PFSK-1 (cell line): ENCODE results near the gene RUNX3.

Source experiments
- FOXP2 ChIP-seq: optimal IDR thresholded peaks from 2 replicates; pipeline ENCODE3; 2011; ENCODE audit warnings: borderline replicate concordance, control low read depth, inconsistent platforms; ENCODE audit not compliant: insufficient read depth; ENCODE audit errors: extremely low read length, extremely low read depth
- POLR2AphosphoS5 ChIP-seq: IDR thresholded peaks from 2 replicates; pipeline ENCODE4 v1.6.1; 2012; ENCODE audit warnings: low read depth, mild to moderate bottlenecking, control low read depth, low read length, moderate library complexity
- REST ChIP-seq, 2 experiments: IDR thresholded peaks; 2 replicates each; pipeline versions ENCODE4 v1.6.1 to v1.8.0; 2011 to 2012; ENCODE audit warnings: low read depth in 2 of 2, low read length in 2 of 2, control low read depth in 1 of 2, inconsistent platforms in 1 of 2, mild to moderate bottlenecking in 1 of 2, moderate library complexity in 1 of 2; ENCODE audit not compliant: insufficient read depth in 1 of 2
- TAF1 ChIP-seq: IDR thresholded peaks from 2 replicates; pipeline ENCODE4 v1.6.1; 2012; ENCODE audit warnings: low read length, control low read depth, borderline replicate concordance; ENCODE audit not compliant: insufficient read depth

- TF ChIP-seq POLR2AphosphoS5 (no peak), TAF1 (no peak), REST (IDR thresholded peaks at IDR 0.05; ENCODE audit: insufficient read depth in 1 of 2, low read depth in 2 of 2, low read length in 2 of 2) (no peak), FOXP2 (no peak)
Measured at GRCh38 chr1:24934310-24935195, 4.5 kb upstream of the RUNX3 start.
